CD4-positive, alpha-beta T cell treated with Interleukin-15 for 4 hours (primary cell): ENCODE results near the gene CENPO.

Source experiments
- DNase-seq: peaks from one replicate; pipeline ENCODE4 v3.0.0-alpha.2; 2020; ENCODE audit warnings: low spot score

Gene CENPO, protein sequence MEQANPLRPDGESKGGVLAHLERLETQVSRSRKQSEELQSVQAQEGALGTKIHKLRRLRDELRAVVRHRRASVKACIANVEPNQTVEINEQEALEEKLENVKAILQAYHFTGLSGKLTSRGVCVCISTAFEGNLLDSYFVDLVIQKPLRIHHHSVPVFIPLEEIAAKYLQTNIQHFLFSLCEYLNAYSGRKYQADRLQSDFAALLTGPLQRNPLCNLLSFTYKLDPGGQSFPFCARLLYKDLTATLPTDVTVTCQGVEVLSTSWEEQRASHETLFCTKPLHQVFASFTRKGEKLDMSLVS

DNA sequence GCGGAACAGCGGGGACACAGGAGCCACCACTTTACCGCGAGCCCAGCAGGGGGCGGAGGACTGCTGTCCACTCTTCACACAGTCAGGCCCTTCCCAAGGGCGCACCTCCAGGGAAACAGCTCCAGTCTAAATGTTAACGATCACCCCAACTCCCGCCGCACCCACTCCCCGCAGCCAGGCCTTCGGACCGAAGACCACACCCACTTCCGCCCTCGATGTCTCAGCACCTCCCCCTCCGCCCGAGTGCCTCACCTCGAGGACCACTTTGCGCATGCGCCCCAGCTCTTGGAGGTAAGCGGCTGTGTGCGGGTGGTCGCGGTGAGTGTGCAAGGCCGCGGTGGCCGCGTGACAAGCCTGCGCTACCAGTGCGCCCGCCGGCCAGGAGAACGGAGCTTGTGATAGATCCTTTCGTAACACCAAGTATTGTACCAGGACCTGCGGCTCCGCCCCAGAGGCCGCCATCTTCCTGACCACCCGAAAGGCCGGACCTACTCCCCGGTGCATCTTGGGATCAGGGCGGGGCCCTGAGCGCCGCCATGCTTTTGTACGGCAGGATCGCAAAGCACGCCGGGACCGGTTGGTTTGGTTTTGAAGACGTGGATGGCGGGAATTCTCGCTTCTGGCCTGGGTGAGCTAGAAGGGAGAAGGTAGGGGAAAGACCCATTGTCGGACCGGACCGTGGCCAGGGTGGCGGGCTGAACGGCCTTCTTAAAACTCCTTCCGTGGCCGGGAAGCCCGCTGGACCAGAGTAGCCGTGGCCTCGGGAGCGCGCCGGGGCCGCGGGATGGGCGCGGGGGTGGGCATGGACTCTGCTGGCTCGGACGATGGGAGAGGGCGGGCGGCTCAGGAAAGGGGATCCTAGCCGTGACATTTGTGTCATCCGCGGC lies at the start of gene CENPO, which contains the start of gene PTRHD1:
TSS of gene CENPO (plus strand) at position 552 of the 887 bp plus-strand sequence. CDS start 495 bp downstream, outside the sequence.
TSS of gene PTRHD1 (minus strand) at position 518 of the 887 bp plus-strand sequence. CDS start at position 504, 14 bp downstream.
- DNase-seq: peak; percentile 94

DNA sequence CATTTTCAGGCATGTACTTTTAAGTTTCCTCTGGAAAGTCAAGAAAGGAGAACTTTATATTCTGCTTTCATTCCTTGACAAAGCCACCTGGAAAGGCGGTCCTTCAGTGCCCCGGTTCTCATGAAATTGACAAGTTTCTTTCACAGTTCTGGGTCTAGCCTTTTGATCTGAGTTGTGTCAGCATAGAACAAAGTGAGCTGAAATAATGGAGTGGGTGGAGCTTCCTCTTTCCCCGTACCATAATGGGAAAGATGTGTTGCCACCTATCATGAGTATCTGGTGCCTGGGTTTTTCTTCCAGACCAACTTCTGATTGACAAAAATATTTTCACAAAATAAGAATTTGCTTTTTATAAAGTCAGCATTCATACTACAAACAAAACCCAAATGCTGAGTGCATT lies 49.3 kb upstream of the CENPO start:
- DNase-seq: peak; percentile 10

DNA sequence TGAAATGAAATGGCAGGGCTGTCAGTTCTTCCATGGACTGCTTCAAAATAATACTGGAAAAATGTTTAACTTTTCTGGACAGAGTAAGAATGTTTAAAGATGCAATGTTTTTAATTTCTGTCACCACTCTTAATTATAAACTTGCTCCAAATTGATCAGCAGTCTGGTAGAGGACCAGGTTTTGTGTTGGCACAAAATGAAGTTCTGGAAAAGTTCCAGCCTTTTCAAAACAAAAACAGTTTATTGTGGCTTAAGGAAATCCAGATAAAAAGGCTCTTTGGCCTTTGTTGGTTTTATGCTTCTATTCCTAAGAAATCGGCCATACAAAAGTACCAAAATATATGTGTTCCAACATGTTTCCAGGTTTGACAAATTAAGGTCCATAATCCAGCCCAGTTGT lies 48.9 kb upstream of the CENPO start:
- no peak for DNase-seq

DNA sequence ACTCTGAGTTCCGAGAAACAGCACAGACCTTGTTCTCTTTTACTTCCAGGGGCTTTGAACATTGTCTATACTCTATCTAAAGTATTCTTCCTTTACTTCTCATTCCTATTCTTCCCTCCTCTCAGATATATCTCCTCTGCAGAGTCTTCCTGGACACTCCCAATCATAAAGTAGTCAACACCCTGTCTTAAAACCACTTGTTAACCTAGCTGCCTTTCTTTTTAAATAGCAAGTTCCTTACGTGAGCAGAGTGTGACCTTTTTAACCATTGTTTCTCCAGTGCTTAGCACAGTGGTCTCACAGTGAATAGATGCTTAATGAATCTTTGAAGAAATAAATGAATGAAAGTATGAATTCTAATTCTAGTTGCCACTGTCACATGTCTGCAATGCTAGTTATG lies 47.4 kb upstream of the CENPO start:
- DNase-seq: no peak

DNA sequence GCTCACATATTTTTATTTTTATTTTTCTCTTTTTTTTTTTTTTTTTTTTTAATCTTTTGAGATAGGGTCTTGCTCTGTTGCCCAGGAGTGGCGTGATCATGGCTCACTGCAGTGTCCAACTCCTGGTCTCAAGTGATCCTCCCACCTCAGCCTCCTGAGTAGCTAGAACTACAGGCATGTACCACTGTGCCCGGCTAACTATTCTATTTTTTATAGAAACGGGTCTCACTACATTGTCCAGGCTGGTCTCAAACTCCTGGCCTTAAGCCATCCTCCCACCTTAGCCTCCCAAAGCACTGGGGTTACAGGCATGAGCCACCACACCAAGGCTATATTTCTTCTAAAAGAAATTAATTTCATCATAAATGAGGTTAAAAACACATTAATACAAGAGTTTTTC lies 45.9 kb upstream of the CENPO start:
- DNase-seq: no peak

DNA sequence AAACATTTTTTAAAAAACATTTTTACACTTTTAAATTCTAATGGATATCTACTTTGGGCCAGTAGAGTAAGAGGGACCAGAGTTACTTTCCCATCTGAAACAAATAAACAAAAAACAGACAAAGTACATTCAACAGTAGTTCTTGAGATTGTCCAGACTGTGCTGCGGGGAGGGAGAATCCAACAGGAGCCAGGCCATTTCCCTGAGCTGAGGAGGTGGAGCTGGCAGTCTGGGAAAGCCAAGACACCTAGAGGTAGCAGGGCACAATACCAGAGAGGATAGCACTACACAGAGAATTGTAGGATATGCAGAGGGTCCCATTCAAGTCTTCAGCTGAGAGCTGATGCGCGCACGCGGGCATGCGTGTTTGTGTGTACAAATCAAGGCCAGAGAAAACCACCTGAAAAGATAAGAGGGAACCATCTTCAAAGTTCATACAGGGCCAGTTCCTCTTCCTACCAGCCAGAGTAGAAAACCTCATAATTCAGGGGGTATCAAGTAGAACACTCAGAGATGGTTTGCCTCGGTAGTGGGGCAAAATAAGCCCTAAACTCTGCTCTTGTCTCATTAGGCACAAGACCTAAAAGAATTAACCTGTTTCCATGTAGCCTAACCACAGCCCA lies 44.0 kb upstream of the CENPO start:
- no peak for DNase-seq

DNA sequence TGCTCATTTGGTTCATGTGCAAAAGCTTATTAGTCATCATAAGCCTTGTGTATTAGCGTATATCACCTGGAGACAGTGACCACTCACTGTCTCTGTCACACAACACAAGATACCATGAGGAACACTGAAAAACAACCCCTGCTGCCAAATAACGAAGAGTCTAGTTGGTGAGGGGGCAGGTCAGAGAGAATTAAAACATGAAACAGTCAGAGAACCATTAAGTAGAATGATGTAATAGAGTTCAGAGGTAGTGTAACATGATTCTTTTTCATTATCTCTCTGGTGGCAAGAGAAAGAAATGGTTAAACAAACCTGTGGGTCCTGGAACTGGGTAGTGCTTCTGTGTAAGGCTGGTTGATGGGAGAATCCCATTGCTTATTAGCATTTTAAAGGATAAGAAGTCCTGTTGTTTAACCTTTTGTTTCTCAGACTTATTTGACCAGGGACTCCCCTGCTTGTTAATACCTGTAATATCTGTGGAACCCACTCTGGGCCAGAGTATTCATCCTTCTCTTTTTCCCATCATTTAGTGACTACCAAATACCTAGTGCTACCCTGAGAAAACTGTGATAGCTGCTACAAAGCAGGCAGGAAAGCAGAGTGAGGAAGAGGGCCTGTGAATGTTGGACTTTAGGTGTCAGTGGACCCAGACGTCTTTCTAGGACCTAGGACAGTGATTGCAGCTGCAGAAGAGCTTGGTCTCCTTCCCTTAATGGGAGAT lies 38.1 kb upstream of the CENPO start:
- DNase-seq: no peak

DNA sequence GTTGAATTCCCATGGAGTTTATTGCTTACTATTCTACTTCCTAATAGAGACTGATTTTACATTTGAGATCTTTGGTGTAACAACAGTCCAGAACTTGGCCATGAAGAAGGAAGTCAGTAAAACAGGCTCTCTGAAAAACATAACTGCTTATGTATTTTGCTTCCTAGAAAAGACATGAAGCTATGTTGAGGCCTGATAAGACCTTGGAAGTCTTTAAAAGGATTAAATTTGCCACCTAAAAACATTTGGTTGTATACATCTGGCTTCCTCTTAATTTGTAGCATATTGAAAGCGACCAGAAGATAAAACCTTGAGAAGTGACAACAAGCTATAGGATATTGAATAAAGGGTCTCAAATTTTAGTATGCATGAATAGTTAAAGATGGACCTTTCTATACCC lies 36.4 kb upstream of the CENPO start:
- DNase-seq: no peak

DNA sequence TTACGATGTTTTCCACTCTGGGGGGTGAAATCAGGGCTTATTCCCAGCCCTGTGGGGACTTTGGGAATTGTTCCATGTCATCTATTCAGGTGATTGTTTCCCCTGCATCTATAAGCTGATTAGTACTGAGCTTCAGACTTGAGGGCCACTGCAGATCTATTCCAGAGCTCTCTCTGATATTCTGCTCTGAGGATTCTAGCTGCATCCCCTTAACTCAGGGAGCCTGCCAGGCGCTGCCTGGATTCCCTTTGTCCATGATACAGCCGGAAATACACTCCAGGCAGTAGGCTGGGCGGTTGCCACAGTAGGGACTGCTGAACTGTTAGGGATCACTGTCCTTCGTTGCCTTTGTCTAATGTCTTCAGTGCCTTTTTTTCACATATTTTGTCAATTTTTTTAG lies 31.4 kb upstream of the CENPO start:
- DNase-seq: no peak

DNA sequence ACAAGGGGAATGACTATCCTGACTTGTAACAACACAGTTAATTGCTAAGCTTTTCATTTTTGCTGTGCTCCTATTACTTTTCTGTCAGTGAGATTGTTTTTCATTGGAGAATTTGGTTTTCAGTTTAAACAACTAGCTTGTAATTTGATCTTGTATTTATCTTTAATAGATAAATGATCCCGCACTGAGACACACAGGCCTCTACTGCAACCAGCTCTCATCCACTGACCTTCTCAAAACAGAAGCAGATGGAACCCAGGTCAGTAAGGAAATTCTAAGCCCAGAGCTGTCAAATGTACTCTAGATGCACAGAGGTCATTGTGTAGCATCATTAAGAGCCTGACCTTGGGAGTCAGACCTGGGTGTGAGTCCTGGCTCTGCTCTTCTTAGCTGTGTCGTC lies 30.7 kb upstream of the CENPO start:
- no peak for DNase-seq

DNA sequence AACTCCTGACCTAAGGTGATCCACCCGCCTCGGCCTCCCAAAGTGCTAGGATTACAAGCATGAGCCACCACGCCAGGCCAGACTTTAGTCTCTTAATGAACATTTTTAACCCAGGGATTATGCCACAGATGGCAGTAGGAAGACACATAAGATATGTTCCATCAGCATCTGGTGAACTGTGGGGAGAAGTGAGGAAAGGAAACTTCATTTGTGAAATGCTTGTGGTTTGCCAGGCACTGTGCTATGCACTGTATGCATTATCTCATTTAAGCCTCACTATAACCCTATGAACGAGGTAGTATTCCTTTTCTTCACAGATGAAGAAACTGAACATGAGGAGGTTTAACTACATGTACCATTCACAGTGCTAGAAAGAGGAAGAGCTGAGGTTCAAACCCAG lies 29.4 kb upstream of the CENPO start:
- no peak for DNase-seq

DNA sequence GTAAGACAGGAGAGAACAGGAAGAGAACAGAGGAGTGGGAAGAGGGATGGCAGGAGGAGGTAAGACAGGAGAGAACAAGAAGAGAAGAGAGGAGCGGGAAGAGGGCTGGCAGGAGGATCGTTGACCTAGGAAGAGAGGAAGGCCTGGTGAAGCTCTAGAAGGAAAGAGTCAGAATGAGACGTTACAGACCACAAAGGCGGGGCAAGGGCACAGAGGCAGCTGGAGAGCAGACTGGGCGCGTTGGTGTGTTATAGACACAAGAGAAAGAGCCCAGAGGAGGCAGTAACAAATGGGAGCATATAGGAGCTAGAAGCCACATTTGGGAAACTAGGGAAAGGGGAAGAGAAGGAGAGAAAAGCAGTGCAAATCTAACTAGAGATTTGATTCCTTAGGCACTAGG lies 26.6 kb upstream of the CENPO start:
- DNase-seq: no peak

DNA sequence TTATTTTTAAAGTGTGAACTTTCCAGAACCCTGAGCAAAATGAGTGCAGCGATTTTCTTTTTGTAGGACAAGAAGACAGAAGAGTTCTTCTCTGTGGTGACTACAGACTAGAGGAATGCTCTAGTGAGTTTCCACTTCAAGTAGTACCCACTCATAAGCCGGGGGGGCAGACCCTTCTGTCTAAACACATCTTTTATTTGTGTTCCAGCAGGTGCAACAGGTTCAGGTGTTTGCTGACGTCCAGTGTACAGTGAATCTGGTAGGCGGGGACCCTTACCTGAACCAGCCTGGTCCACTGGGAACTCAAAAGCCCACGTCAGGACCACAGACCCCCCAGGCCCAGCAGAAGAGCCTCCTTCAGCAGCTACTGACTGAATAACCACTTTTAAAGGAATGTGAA lies 25.2 kb upstream of the CENPO start:
- DNase-seq: no peak

DNA sequence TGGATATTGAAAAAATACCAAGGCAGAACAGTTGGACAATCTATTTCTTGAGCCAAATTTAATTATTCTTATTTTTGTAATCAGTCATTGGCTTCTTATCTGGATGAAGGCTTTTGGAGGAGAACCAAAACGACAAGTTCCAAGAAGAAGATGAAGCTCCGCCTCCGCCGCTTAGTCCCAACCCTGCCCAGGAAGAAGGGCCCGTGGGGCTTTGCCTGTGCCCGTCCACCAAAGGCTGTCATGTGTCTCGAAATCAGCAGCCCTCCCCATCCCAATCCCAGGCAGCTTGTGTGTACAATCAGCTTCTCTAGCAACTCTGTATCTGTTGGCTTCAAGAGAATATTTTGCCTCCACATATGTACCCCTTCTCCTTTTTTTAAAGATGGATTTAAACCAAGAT lies 24.6 kb upstream of the CENPO start:
- DNase-seq: no peak

DNA sequence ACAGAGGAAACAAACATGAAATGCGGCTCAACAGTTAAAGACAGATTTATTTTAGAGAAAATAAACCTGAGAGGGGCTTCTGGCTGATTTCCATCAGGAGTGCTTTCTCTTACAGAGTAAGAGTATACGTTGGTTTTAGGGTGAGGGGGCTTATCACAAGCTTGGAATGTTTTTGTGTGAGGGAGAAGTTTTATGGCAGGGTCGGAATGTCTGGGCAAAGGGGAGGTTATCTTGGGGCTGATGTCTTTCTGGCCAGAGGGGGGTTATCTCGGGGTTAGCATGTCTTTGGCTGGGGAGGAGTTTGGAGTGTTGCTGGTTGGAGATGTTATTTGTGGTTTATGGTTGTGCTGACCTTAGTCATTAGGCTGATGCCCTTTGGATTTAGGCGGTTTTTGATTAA lies 22.2 kb upstream of the CENPO start:
- no peak for DNase-seq

DNA sequence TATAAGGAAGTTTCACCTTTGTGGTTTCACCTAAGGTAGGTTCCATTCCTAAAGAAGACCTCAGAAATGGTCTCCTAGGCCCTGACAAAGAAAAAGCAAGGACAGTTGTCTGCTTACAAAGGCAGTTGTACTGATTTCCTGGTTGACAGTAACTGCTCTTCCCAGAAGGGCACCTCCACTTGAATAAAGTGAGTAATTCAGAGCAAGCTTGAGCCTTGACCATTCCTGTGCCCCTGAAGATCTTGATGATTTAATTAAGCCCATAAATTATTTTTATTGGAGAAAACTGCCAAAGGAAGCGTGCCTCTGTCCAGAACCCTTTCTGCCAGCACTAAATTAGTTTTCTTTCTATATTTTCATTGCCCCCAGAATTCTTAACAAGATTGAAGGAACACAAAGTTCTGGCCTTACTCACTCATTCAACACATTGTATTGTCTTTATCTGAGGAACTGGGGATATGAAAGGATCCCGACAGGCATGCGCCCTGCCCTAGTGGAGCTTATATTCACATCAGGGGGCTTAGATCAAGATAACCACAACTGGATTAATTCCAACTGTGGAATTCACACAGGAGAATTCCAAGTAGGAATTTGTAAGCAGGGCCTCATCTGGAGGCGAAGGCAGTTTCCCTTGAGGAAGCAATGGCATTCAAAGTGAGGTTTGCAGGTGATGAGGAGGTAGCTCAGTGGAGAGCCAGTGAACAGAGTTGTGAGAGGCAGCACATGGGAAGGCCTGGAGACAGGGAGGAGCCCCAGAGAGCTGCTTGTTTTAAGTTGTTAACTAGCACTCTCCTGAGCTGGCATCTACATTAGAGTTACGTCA lies 21.2 kb upstream of the CENPO start:
- DNase-seq: no peak

DNA sequence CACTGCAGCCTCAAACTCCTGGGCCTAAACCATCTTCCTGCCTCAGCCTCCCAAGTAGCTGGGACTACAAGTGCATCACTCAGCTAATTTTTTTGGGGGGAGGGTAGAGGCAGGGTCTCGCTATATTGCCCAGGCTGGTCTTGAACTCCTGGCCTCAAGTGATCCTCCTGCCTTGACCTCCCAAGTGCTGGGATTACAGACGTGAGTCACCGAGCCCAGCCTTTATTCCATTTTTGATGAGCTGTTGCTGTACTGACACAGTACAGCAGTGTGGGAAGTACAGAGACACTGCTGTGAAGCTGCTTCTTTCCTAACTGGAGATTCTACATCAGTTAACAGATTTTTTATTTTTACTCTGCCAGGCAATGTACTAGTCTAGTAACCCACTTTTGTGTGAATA lies 18.9 kb upstream of the CENPO start:
- DNase-seq: no peak

DNA sequence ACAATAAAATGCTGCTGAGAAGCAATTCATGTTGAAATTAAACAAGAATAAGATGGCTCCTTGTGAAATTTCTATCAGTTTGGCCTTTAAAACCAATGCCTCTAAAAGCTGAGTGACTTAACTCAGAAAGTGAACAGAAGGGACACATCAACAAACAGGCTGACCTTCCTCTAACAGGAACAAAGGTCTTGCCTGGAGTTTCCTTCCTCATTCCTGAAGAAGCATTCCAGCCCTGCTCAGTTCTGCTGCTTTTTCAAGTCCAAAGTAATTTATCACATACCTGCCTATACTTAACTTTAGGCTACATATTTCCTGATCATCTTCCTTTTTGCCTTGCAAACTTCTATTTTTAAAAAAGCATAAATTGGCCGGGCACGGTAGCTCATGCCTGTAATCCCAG lies 14.1 kb upstream of the CENPO start:
- DNase-seq: no peak

DNA sequence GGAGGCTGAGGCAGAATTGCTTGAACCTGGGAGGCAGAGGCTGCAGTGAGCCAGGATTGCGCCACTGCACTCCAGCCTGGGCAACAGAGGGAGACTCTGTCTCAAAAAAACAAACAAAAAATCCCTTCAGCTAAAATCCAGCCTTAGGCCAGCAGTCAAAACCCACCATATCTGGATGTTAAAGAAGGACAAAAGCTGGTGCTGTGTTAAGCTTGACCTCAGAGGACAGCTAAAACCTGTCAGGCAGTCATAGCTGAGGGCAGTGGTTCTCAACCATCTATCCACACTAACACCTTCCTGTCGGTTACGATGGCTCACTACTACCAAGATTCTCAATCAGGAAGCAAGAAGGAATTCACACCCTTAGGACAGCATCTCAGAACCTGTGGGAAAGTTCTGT lies 9.6 kb upstream of the CENPO start:
- no peak for DNase-seq

DNA sequence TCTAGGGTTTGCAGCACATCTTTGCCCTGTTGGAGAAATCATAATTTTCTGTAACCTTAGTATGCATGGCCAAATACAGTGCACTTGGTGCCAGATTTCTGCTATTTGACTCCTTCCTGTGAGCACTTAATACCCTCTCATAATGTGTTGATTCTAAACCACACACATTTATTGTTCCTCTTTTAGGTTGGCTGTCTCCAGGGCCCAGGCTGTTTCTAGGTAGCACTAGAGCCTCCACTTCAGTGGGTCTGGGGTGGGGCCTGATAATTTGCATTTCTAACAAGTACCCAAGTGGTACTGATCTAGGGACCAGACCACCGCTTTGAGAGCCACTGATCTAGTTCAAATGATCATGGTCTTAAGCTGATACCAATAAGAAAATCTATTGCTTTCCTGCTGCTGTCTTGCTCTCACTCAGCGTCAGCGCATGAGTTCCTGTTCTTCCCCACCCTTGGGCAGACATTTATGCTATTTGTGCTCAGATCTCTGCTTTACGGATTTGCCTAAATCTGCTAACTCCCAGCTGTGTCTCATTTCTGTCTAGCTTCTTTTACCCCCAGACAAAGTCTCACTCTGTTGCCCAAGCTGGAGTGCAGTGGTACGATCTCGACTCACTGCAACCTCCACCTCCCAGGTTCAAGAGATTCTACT lies 7.4 kb upstream of the CENPO start:
- DNase-seq: no peak

DNA sequence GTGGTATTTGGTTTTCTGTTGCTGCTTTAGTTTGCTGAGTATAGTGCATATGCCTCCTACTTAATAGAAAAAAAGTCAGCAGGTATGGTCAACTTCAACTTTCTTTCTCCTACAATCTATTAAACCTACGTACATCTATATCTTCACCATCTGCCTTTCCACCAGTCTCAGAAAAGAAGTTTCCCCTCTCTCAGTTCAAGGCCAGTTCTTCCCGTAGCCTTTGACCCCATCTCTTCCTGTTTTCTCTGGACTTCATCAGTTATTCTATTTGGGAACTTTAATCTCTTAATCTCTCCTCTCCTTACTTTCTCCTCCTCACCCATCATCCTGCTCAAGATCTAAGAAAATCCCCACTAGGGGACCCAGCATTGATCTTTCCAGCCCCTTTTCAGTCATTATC lies 5.7 kb upstream of the CENPO start:
- no peak for DNase-seq
